ENCODE results near the gene TSPAN9.

GRCh38 chr12:3225796-3226180, 148.6 kb downstream of the TSPAN9 start:
- no peak for TF ChIP-seq BCL11A (IDR thresholded peaks at IDR 0.05; ENCODE audit: low read depth, low read length)
- no peak for TF ChIP-seq POLR2A (IDR thresholded peaks at IDR 0.05; ENCODE audit: low read depth, low read length)
- TF ChIP-seq EP300 (IDR thresholded peaks at IDR 0.05; ENCODE audit: borderline replicate concordance in 1 of 2, control insufficient read depth in 1 of 2, low read depth in 2 of 2, low read length in 2 of 2): no peak
- TF ChIP-seq, protein P1, sequence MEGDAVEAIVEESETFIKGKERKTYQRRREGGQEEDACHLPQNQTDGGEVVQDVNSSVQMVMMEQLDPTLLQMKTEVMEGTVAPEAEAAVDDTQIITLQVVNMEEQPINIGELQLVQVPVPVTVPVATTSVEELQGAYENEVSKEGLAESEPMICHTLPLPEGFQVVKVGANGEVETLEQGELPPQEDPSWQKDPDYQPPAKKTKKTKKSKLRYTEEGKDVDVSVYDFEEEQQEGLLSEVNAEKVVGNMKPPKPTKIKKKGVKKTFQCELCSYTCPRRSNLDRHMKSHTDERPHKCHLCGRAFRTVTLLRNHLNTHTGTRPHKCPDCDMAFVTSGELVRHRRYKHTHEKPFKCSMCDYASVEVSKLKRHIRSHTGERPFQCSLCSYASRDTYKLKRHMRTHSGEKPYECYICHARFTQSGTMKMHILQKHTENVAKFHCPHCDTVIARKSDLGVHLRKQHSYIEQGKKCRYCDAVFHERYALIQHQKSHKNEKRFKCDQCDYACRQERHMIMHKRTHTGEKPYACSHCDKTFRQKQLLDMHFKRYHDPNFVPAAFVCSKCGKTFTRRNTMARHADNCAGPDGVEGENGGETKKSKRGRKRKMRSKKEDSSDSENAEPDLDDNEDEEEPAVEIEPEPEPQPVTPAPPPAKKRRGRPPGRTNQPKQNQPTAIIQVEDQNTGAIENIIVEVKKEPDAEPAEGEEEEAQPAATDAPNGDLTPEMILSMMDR (IDR thresholded peaks at IDR 0.05 in 2 of 3, conservative IDR thresholded peaks at IDR 0.05 in 1 of 3; ENCODE audit: control insufficient read depth in 2 of 3, extremely low read depth in 1 of 3, insufficient read depth in 1 of 3, low read depth in 3 of 3, low read length in 3 of 3): no peak
- TF ChIP-seq MLLT1 (IDR thresholded peaks at IDR 0.05): no peak
- no peak for TF ChIP-seq CHD4 (IDR thresholded peaks at IDR 0.05)
- TF ChIP-seq, protein P2, sequence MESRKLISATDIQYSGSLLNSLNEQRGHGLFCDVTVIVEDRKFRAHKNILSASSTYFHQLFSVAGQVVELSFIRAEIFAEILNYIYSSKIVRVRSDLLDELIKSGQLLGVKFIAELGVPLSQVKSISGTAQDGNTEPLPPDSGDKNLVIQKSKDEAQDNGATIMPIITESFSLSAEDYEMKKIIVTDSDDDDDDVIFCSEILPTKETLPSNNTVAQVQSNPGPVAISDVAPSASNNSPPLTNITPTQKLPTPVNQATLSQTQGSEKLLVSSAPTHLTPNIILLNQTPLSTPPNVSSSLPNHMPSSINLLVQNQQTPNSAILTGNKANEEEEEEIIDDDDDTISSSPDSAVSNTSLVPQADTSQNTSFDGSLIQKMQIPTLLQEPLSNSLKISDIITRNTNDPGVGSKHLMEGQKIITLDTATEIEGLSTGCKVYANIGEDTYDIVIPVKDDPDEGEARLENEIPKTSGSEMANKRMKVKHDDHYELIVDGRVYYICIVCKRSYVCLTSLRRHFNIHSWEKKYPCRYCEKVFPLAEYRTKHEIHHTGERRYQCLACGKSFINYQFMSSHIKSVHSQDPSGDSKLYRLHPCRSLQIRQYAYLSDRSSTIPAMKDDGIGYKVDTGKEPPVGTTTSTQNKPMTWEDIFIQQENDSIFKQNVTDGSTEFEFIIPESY (IDR thresholded peaks at IDR 0.05): no peak
- TF ChIP-seq, protein P3, sequence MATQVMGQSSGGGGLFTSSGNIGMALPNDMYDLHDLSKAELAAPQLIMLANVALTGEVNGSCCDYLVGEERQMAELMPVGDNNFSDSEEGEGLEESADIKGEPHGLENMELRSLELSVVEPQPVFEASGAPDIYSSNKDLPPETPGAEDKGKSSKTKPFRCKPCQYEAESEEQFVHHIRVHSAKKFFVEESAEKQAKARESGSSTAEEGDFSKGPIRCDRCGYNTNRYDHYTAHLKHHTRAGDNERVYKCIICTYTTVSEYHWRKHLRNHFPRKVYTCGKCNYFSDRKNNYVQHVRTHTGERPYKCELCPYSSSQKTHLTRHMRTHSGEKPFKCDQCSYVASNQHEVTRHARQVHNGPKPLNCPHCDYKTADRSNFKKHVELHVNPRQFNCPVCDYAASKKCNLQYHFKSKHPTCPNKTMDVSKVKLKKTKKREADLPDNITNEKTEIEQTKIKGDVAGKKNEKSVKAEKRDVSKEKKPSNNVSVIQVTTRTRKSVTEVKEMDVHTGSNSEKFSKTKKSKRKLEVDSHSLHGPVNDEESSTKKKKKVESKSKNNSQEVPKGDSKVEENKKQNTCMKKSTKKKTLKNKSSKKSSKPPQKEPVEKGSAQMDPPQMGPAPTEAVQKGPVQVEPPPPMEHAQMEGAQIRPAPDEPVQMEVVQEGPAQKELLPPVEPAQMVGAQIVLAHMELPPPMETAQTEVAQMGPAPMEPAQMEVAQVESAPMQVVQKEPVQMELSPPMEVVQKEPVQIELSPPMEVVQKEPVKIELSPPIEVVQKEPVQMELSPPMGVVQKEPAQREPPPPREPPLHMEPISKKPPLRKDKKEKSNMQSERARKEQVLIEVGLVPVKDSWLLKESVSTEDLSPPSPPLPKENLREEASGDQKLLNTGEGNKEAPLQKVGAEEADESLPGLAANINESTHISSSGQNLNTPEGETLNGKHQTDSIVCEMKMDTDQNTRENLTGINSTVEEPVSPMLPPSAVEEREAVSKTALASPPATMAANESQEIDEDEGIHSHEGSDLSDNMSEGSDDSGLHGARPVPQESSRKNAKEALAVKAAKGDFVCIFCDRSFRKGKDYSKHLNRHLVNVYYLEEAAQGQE (IDR thresholded peaks at IDR 0.05; ENCODE audit: low read depth, low read length): no peak
- no peak for TF ChIP-seq SP1 (IDR thresholded peaks at IDR 0.05; ENCODE audit: low read depth, low read length)
- TF ChIP-seq RAD21 (IDR thresholded peaks at IDR 0.05; ENCODE audit: insufficient read depth, low read depth, low read length): no peak
- no peak for TF ChIP-seq ATF3 (IDR thresholded peaks at IDR 0.05; ENCODE audit: borderline replicate concordance, extremely low read depth, low read depth, low read length)
- no peak for TF ChIP-seq ZNF384 (IDR thresholded peaks at IDR 0.05; ENCODE audit: borderline replicate concordance, low read depth, low read length)
